ENCODE measurements around the gene USP54. TPM values are rescaled to one million over a fixed set of nuclear protein-coding genes. Genes with fewer than 3 reads are reported as not detected.

Gene USP54
- total RNA-seq, 4 donors from 2014 or later = 54.0 to 83.5 (median 65.8) TPM

DNA sequence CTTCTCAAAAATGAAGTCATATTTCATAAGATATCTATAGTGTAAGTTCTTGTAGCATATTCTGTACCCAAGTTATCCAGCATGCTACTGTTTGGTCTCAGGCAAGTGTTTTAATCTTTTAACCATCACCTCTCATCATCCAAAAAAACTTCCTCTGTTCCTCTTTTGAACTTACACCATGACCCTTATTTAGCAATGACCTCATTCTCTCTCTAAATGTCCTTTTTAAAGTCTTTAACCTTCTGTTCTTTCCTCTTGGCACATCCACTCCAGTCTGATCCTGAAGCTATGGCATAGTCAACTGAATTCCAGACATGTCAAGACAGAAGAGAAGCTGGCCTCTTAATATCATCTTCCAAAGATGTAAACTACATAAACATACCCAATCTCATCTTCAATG lies 121.6 kb downstream of the USP54 start:
- intact Hi-C loops (cut with DNase I; ENCODE audit: low total_unique reads) = no loop called here
- H3K4me3 ChIP-seq (ENCODE audit: low read depth, poor library complexity, severe bottlenecking) = no peak overlapping the region
- TF ChIP-seq, protein P1, sequence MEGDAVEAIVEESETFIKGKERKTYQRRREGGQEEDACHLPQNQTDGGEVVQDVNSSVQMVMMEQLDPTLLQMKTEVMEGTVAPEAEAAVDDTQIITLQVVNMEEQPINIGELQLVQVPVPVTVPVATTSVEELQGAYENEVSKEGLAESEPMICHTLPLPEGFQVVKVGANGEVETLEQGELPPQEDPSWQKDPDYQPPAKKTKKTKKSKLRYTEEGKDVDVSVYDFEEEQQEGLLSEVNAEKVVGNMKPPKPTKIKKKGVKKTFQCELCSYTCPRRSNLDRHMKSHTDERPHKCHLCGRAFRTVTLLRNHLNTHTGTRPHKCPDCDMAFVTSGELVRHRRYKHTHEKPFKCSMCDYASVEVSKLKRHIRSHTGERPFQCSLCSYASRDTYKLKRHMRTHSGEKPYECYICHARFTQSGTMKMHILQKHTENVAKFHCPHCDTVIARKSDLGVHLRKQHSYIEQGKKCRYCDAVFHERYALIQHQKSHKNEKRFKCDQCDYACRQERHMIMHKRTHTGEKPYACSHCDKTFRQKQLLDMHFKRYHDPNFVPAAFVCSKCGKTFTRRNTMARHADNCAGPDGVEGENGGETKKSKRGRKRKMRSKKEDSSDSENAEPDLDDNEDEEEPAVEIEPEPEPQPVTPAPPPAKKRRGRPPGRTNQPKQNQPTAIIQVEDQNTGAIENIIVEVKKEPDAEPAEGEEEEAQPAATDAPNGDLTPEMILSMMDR (IDR thresholded peaks at IDR 0.05) = no peak
- no peak for TF ChIP-seq POLR2A (IDR thresholded peaks at IDR 0.05)
- no peak for DNase-seq (ENCODE audit: low spot score in 2 of 2)

DNA sequence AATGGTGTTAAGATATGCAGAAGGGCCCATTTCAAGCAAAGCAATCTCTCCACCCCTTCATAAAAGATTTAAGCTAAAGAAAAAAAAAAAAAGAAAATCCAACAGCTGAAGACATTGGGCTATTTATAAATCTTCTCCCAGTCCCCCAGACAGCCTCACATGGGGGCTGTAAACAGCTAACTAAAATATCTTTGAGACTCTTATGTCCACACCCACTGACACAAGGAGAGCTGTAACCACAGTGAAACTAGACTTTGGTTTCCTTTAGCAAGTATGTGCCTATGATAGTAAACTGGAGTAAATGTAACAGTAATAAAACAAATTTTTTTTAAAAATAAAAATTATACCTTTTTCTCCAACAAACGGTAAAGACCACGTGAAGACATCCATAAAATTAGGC lies 123.9 kb downstream of the USP54 start:
- H3K4me3 ChIP-seq (ENCODE audit: low read depth, poor library complexity, severe bottlenecking) = no peak overlapping the region
- no peak for DNase-seq (ENCODE audit: low spot score in 2 of 2)
- intact Hi-C loops (cut with DNase I; ENCODE audit: low total_unique reads) = no loop called here
- WGBS, 2 donors = 85 to 87% methylated on average over 2 of the region's 2 CpGs
- TF ChIP-seq, protein P1 (IDR thresholded peaks at IDR 0.05) = no peak
- no peak for TF ChIP-seq POLR2A (IDR thresholded peaks at IDR 0.05)

GRCh38 chr10:73465978-73466726 lies 125.0 kb downstream of the USP54 start:
- intact Hi-C loops (cut with DNase I; ENCODE audit: low total_unique reads) = no loop called here
- DNase-seq (ENCODE audit: low spot score in 2 of 2) = no peak
- 95 to 96% methylated on average over 2 of the region's 2 CpGs for WGBS, 2 donors
- no peak overlapping the region for H3K4me3 ChIP-seq (ENCODE audit: low read depth, poor library complexity, severe bottlenecking)
- no peak for TF ChIP-seq POLR2A (IDR thresholded peaks at IDR 0.05)
- TF ChIP-seq, protein P1 (IDR thresholded peaks at IDR 0.05) = no peak

GRCh38 chr10:73460897-73461296 lies 130.2 kb downstream of the USP54 start:
- DNase-seq (ENCODE audit: low spot score in 2 of 2) = no peak
- intact Hi-C loops (cut with DNase I; ENCODE audit: low total_unique reads) = no loop called here
- TF ChIP-seq, protein P1 (IDR thresholded peaks at IDR 0.05) = no peak
- no peak for TF ChIP-seq POLR2A (IDR thresholded peaks at IDR 0.05)
- WGBS, 2 donors = 92 to 97% methylated on average over 4 of the region's 4 CpGs
- no peak overlapping the region for H3K4me3 ChIP-seq (ENCODE audit: low read depth, poor library complexity, severe bottlenecking)

GRCh38 chr10:73459683-73460314 lies 131.3 kb downstream of the USP54 start:
- 93 to 95% methylated on average over 6 of the region's 6 CpGs for WGBS, 2 donors
- intact Hi-C loops (cut with DNase I; ENCODE audit: low total_unique reads) = no loop called here

More at GRCh38 chr10:73459683-73460314, 131.3 kb downstream of the USP54 start:
- no peak for DNase-seq (ENCODE audit: low spot score in 2 of 2)
- TF ChIP-seq POLR2A (IDR thresholded peaks at IDR 0.05) = no peak
- TF ChIP-seq, protein P1 (IDR thresholded peaks at IDR 0.05) = no peak
- H3K4me3 ChIP-seq (ENCODE audit: low read depth, poor library complexity, severe bottlenecking) = no peak overlapping the region

Measured in lower leg skin (tissue), 4 donors.